ENCODE results near the gene MORN1.

Gene MORN1

GRCh38 chr1:2405588-2406295 is 14.4 kb upstream of the MORN1 start:
- no peaks in the 10 kb centered on the region for H3K27me3 Mint-ChIP-seq
- intact Hi-C loops (cut with micrococcal nuclease): no loop called here
- peaks cover 96% of the 10 kb centered on the region for H3K36me3 Mint-ChIP-seq (ENCODE audit: low read depth)
- peaks cover 5% of the 10 kb centered on the region for H3K4me1 Mint-ChIP-seq (ENCODE audit: low read depth)
- H3K9me3 Mint-ChIP-seq: no peaks in the 10 kb centered on the region
- H3K27ac Mint-ChIP-seq: no peak overlapping the region
- H3K4me3 Mint-ChIP-seq: no peak overlapping the region

DNA sequence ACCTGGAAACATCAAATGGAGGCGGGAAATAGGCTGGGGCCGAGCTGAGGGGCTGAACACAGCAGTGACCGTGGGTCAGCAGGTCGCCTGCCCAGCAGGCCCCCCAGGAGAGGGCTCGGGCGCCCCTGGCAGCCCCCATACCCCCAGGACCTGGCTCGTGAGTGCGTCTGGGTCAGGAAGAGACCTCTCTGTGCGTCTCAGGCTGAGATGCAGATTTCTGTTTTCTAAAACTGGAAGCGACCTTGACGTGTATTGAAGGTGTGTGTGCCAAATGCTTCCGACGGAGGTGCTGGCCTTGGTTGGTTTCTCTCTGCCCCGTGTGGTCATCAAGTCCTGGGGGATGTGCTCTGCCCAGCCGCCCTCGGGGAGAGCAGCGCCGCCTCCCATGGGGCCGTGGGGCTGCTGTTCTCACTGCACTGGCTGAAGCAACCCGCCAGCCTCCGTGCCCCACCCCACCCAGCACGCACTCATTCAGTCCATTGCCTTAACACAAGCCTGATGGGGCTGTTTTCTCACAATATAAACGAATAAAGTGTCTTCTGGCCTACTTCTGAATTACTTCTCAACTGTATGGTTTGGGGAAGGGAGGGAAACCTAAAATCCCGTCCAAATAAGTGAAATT is 13.6 kb upstream of the MORN1 start:
- H3K27ac Mint-ChIP-seq: no peak overlapping the region
- H3K4me3 Mint-ChIP-seq: no peak overlapping the region
- intact Hi-C loops (cut with micrococcal nuclease): no loop called here
- H3K27me3 Mint-ChIP-seq: no peaks in the 10 kb centered on the region
- H3K36me3 Mint-ChIP-seq (ENCODE audit: low read depth): peaks cover 100% of the 10 kb centered on the region
- no peaks in the 10 kb centered on the region for H3K9me3 Mint-ChIP-seq
- peaks cover 4% of the 10 kb centered on the region for H3K4me1 Mint-ChIP-seq (ENCODE audit: low read depth)

- no peak overlapping the region for H3K27ac Mint-ChIP-seq
- H3K36me3 Mint-ChIP-seq (ENCODE audit: low read depth): peaks cover 100% of the 10 kb centered on the region
- peaks cover 4% of the 10 kb centered on the region for H3K4me1 Mint-ChIP-seq (ENCODE audit: low read depth)
- intact Hi-C loops (cut with micrococcal nuclease): no loop called here
- H3K4me3 Mint-ChIP-seq: no peak overlapping the region
- H3K27me3 Mint-ChIP-seq: no peaks in the 10 kb centered on the region
- H3K9me3 Mint-ChIP-seq: no peaks in the 10 kb centered on the region
Measured at GRCh38 chr1:2404142-2404889, 13.0 kb upstream of the MORN1 start.

DNA sequence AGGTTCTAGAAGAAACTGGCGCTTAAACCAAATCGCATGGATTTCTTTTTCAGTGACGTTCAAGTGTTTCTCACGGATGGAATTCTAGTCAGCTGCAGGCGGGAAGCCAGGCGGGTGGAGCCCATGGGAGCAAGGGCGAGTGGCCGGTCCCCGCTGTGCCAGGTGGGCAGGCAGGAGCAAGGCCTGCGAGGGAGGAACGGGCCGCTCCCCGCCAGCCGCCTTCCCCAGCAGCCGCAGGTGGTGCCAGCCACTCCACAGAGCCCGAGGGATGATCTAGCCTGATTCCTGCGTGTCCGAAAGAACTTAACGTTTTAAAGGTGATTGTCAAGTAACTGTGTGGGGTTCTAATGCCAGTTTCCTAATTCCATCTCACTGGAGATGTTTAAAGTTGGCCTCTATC is 11.9 kb upstream of the MORN1 start:
- Mint-ChIP-seq H3K27me3 (no peaks in the 10 kb centered on the region), H3K9me3 (no peaks in the 10 kb centered on the region), H3K36me3 (ENCODE audit: low read depth) (peaks cover 100% of the 10 kb centered on the region), H3K27ac (no peak overlapping the region), H3K4me1 (ENCODE audit: low read depth) (peaks cover 4% of the 10 kb centered on the region), H3K4me3 (no peak overlapping the region)
- intact Hi-C loops (cut with micrococcal nuclease): no loop called here

DNA sequence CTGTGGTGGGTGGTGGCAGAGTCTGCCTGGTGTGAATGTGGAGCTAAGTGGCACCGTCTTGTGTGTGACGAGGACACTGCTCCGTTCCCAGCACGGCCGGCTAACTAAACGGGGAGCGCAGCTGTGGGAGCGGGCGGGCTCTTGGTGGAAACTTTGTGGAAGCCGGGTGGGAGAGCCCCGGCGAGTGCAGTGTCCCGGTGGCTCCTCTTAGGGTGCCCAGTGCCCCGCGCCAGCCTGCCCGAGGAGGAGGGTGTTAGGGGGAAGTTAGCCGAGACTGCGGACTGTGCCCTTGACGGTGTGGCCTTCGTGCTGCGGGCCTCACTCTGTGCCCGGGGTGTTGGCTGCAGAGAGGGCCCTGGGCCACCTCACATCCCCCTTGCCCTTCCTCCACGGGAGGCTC is 11.1 kb upstream of the MORN1 start:
- Mint-ChIP-seq H3K9me3 (no peaks in the 10 kb centered on the region), H3K4me3 (no peak overlapping the region), H3K27ac (no peak overlapping the region), H3K27me3 (no peaks in the 10 kb centered on the region), H3K36me3 (ENCODE audit: low read depth) (peaks cover 100% of the 10 kb centered on the region), H3K4me1 (ENCODE audit: low read depth) (peaks cover 4% of the 10 kb centered on the region)
- intact Hi-C loops (cut with micrococcal nuclease): no loop called here

- H3K36me3 Mint-ChIP-seq (ENCODE audit: low read depth): peaks cover 100% of the 10 kb centered on the region
Measured at GRCh38 chr1:2400950-2401649, 9.7 kb upstream of the MORN1 start.

DNA sequence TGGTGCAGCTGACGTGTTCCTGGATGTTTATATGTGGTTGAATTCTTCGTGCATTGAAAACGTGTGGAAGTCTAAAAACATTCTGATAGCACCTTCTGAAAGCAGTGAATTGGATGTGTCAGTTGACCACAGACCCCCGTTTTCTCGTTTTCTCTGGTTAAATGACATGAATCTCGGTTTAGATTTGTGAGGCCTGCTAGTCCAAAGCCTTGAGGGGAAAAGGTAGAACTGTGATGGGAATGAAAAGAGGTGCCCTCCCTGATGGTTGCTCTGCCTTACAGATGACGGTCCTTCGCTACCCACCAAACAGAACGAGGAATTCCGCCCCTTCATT is 9.2 kb upstream of the MORN1 start:
- Mint-ChIP-seq H3K27ac (no peak overlapping the region), H3K27me3 (no peaks in the 10 kb centered on the region), H3K4me1 (ENCODE audit: low read depth) (peaks cover 5% of the 10 kb centered on the region), H3K36me3 (ENCODE audit: low read depth) (peaks cover 100% of the 10 kb centered on the region), H3K9me3 (no peaks in the 10 kb centered on the region), H3K4me3 (no peak overlapping the region)
- intact Hi-C loops (cut with micrococcal nuclease): no loop called here

More at GRCh38 chr1:2400950-2401649, 9.7 kb upstream of the MORN1 start:
- Mint-ChIP-seq H3K4me1 (ENCODE audit: low read depth) (peaks cover 4% of the 10 kb centered on the region), H3K4me3 (no peak overlapping the region), H3K9me3 (no peaks in the 10 kb centered on the region), H3K27ac (no peak overlapping the region), H3K27me3 (no peaks in the 10 kb centered on the region)
- intact Hi-C loops (cut with micrococcal nuclease): no loop called here

DNA sequence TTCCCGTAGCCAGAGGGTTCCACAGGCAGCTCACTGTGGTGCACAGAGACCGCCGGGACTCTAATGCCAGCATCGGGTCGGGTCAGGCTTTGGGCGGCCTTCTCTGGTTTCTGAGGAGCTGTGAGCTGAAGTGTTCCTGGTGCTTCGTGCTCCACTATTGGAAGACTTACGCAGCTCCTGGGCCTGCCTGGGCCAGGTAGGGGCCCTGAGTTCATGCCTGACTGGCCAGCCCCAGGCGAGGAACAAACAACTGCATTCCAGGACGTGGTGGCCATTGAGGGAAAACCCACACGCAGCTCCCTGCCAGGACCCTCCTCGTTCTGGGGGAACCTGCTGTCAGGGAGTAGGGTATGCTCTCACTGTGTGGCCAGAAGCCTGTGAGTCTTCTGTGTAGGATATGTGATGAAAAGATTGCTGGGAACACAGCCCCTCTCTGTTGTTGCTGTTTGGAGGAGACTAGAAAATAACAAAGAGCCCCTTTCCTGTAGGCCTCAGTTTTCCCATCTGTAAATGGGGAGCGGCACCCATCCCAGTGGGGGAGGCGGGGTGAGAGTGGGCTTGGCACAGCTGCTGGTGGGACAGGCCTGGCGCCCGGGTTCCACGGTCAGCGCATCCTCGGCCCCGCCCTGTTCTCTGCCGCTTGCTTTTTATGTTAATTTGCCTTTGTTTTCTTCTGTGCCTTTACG is 8.7 kb upstream of the MORN1 start:
- intact Hi-C loops (cut with micrococcal nuclease): no loop called here
- Mint-ChIP-seq H3K36me3 (ENCODE audit: low read depth) (peaks cover 100% of the 10 kb centered on the region), H3K4me1 (ENCODE audit: low read depth) (peaks cover 10% of the 10 kb centered on the region), H3K27ac (no peak overlapping the region), H3K9me3 (no peaks in the 10 kb centered on the region), H3K4me3 (no peak overlapping the region), H3K27me3 (no peaks in the 10 kb centered on the region)

- no peak overlapping the region for H3K27ac Mint-ChIP-seq
- no peaks in the 10 kb centered on the region for H3K9me3 Mint-ChIP-seq
- peaks cover 100% of the 10 kb centered on the region for H3K36me3 Mint-ChIP-seq (ENCODE audit: low read depth)
- intact Hi-C loops (cut with micrococcal nuclease): no loop called here
- no peak overlapping the region for H3K4me3 Mint-ChIP-seq
- peaks cover 22% of the 10 kb centered on the region for H3K4me1 Mint-ChIP-seq (ENCODE audit: low read depth)
- no peaks in the 10 kb centered on the region for H3K27me3 Mint-ChIP-seq
Measured at GRCh38 chr1:2398871-2399270, 7.5 kb upstream of the MORN1 start.

DNA sequence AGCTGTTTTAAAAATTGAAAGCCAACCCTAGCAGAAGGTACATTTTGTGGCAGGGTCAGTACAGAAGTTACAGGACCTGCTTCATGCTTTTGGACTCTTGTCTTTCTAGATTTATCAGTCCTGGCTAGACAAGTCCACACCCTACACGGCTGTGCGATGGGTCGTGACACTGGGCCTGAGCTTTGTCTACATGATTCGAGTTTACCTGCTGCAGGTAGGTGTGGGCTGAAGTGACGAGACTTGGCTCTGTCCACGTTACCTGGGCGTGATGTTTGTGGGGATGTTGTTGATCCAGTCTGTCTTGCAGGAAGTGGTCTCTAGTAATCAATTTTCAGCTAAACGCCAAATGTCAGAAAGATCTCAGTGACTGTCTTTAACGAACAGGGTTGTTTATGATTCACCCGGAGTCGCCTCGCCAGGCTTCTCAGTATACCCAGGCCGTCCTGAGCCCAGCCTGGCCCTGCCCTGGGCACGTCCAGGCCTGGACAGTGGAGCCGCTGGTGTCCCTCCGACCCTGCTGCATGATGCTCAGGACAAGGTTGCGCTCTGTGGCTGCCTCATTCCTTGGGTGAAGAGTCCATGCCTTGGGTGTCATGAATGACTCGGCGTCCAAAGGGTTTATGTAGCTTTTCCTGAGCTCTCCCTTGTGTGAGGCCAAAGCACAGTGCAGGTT is 5.8 kb upstream of the MORN1 start:
- Mint-ChIP-seq H3K27ac (no peak overlapping the region), H3K36me3 (ENCODE audit: low read depth) (peaks cover 99% of the 10 kb centered on the region), H3K4me3 (no peak overlapping the region), H3K4me1 (ENCODE audit: low read depth) (peaks cover 39% of the 10 kb centered on the region), H3K9me3 (no peaks in the 10 kb centered on the region), H3K27me3 (no peaks in the 10 kb centered on the region)
- intact Hi-C loops (cut with micrococcal nuclease): no loop called here

DNA sequence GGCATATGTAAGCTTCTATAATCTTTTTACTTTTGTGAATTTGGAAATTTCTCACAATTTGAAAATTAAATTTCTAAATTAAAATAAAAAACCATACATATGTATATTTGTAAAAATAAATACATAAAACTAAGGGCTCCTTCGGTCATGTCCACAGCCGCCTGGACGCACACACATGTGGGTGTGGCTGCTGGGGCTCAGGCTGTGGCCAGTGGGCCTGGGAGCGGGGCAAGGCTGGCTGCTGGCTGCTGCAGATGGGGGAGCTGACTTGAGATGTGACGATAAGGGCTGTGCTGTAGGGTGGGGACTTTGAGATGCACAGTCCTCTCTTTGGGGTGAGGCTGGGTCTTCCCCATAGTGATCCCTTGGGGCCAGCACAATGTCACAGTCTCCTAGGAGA is 5.1 kb upstream of the MORN1 start:
- H3K9me3 Mint-ChIP-seq: no peaks in the 10 kb centered on the region
- intact Hi-C loops (cut with micrococcal nuclease): no loop called here
- H3K4me3 Mint-ChIP-seq: no peak overlapping the region
- no peaks in the 10 kb centered on the region for H3K27me3 Mint-ChIP-seq
- peaks cover 92% of the 10 kb centered on the region for H3K36me3 Mint-ChIP-seq (ENCODE audit: low read depth)
- peaks cover 39% of the 10 kb centered on the region for H3K4me1 Mint-ChIP-seq (ENCODE audit: low read depth)
- peak overlapping the region; percentile 41 for H3K27ac Mint-ChIP-seq

DNA sequence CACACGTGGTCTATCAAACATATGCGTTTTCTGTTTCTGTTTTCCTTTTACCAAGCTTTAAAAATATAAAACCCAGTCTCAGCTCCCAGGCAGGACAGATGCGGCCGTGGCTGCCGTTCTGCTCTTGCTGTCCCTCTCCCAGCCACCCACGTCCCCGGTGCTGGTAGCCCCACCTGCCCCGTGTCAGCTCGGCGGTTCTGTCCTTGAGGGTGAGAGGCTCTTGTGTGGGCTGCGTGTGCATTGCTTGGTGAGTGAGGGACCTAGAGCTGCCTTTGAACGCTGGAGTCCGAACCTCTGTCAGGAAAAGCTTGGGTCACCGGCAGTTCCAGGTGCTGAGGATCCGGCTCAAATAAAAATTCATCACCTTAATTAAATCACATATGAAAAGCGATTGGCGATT is 4.7 kb upstream of the MORN1 start:
- Mint-ChIP-seq H3K9me3 (no peaks in the 10 kb centered on the region), H3K27me3 (no peaks in the 10 kb centered on the region), H3K36me3 (ENCODE audit: low read depth) (peaks cover 88% of the 10 kb centered on the region), H3K27ac (peak overlapping the region; percentile 41), H3K4me3 (no peak overlapping the region), H3K4me1 (ENCODE audit: low read depth) (peaks cover 39% of the 10 kb centered on the region)
- intact Hi-C loops (cut with micrococcal nuclease): no loop called here

DNA sequence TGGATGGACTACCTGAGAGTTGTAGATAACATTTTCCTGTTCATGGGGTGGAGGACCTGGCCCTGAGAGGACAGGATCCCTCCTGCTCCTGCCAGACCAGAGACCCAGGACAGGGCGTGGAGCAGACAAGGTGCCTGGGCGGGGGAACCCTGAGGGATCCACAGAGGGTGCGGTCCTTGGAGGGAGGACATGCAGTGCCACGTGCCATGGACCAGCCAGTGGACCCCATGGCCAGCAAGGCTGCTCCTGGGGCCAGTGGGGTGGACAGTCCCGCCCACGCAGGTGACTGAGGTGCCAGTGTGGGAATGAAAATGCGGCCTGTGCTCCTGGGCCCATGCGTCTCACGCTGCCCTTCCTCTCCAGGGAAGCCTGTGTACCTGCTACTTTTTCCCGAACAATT is 3.9 kb upstream of the MORN1 start:
- intact Hi-C loops (cut with micrococcal nuclease): no loop called here

More for the DNA sequence above, 3.9 kb upstream of the MORN1 start:
- H3K4me3 Mint-ChIP-seq: no peak overlapping the region
- peaks cover 41% of the 10 kb centered on the region for H3K4me1 Mint-ChIP-seq (ENCODE audit: low read depth)
- H3K27me3 Mint-ChIP-seq: no peaks in the 10 kb centered on the region
- peaks cover 80% of the 10 kb centered on the region for H3K36me3 Mint-ChIP-seq (ENCODE audit: low read depth)
- no peaks in the 10 kb centered on the region for H3K9me3 Mint-ChIP-seq
- peak overlapping the region; percentile 8 for H3K27ac Mint-ChIP-seq
